GM18867 (cell line): Measurements from ENCODE around the gene IFI27.
"Not testable (repeated sequence)": the region's sequence is repeated elsewhere in the genome, so short reads cannot be mapped to it uniquely, and the experiment has no call there.

Source experiments
- ATAC-seq: cut with Tn5 transposase; IDR thresholded peaks from one replicate; pipeline ENCODE4 v1.9.1; 2021; ENCODE audit warnings: mild to moderate bottlenecking, moderate library complexity; ENCODE audit not compliant: unreplicated experiment

IFI27 gene

GRCh38 chr14:94110552-94111181 is at the start of gene IFI27:
Gene IFI27 (plus strand): TSS chr14:94110736.
- ATAC-seq = no peak

- ATAC-seq = no peak
Observed at GRCh38 chr14:94062344-94062940, 48.1 kb upstream of the IFI27 start.

- no peak for ATAC-seq
Observed at GRCh38 chr14:94066089-94066676, 44.4 kb upstream of the IFI27 start.

GRCh38 chr14:94072076-94072475 is 38.5 kb upstream of the IFI27 start:
- not testable (repeated sequence) for ATAC-seq

- ATAC-seq = no peak
Observed at GRCh38 chr14:94074534-94074933, 36.0 kb upstream of the IFI27 start.

GRCh38 chr14:94075008-94075407 is 35.5 kb upstream of the IFI27 start:
- no peak for ATAC-seq

- no peak for ATAC-seq
Observed at GRCh38 chr14:94077111-94077821, 33.3 kb upstream of the IFI27 start.

- no peak for ATAC-seq
Observed at GRCh38 chr14:94077823-94078222, 32.7 kb upstream of the IFI27 start.

GRCh38 chr14:94079891-94080620 is 30.5 kb upstream of the IFI27 start:
- ATAC-seq = no peak

GRCh38 chr14:94080621-94081385 is 29.7 kb upstream of the IFI27 start, which contains the start of the genes DDX24 and IFI27L1:
Gene DDX24 (minus strand): TSS chr14:94081202. CDS start chr14:94079742, 1,460 bp downstream.
Gene IFI27L1 (plus strand): TSS chr14:94081310. CDS start chr14:94096938, 15,628 bp downstream.
- peak; percentile 98 for ATAC-seq

GRCh38 chr14:94081386-94081820 is 29.1 kb upstream of the IFI27 start:
- peak; percentile 33 for ATAC-seq

- no peak for ATAC-seq
Observed at GRCh38 chr14:94087891-94088290, 22.6 kb upstream of the IFI27 start.

GRCh38 chr14:94088516-94088915 is 22.0 kb upstream of the IFI27 start:
- no peak for ATAC-seq

- no peak for ATAC-seq
Observed at GRCh38 chr14:94089479-94089878, 21.1 kb upstream of the IFI27 start.

- no peak for ATAC-seq
Observed at GRCh38 chr14:94093418-94093817, 17.1 kb upstream of the IFI27 start.

- no peak for ATAC-seq
Observed at GRCh38 chr14:94097091-94097490, 13.4 kb upstream of the IFI27 start.

- no peak for ATAC-seq
Observed at GRCh38 chr14:94098326-94098992, 12.1 kb upstream of the IFI27 start.

- no peak for ATAC-seq
Observed at GRCh38 chr14:94099006-94099405, 11.5 kb upstream of the IFI27 start.

- no peak for ATAC-seq
Observed at GRCh38 chr14:94100847-94101246, 9.7 kb upstream of the IFI27 start.

- no peak for ATAC-seq
Observed at GRCh38 chr14:94101748-94102147, 8.8 kb upstream of the IFI27 start.
